WTC11 (cell line): ENCODE measurements around the gene PMFBP1.

ENCODE experiments used
- CTCF ChIP-seq: fragments of 200-600 bp; IDR thresholded peaks from 2 replicates; pipeline ENCODE4 v1.8.0; 2022; ENCODE audit warnings: antibody characterized with exemption
- GABPB1 ChIP-seq: sonication (generic); formaldehyde crosslinking; IDR thresholded peaks from 2 replicates; pipeline ENCODE4 v1.8.1; 2023; ENCODE audit warnings: mild to moderate bottlenecking, missing genetic modification reagents
- NR1H2 ChIP-seq: sonication (generic); formaldehyde crosslinking; IDR thresholded peaks from 2 replicates; pipeline ENCODE4 v1.9.0; 2021; ENCODE audit warnings: mild to moderate bottlenecking, moderate library complexity, missing genetic modification reagents
- ZBTB21 ChIP-seq: sonication (generic); formaldehyde crosslinking; IDR thresholded peaks from 2 replicates; pipeline ENCODE4 v1.8.1; 2023; ENCODE audit warnings: mild to moderate bottlenecking, missing genetic modification reagents, borderline replicate concordance
- TF ChIP-seq, protein P1 (sequence below): sonication (generic); formaldehyde crosslinking; IDR thresholded peaks from 2 replicates; pipeline ENCODE4 v1.8.0; 2022; ENCODE audit warnings: mild to moderate bottlenecking, missing genetic modification reagents
- TF ChIP-seq, protein P2 (sequence below): fragments of 250-450 bp; sonication (Bioruptor Pico); IDR thresholded peaks from 2 replicates; pipeline ENCODE4 v2.1.2; 2022; ENCODE audit warnings: mild to moderate bottlenecking, moderate library complexity

DNA sequence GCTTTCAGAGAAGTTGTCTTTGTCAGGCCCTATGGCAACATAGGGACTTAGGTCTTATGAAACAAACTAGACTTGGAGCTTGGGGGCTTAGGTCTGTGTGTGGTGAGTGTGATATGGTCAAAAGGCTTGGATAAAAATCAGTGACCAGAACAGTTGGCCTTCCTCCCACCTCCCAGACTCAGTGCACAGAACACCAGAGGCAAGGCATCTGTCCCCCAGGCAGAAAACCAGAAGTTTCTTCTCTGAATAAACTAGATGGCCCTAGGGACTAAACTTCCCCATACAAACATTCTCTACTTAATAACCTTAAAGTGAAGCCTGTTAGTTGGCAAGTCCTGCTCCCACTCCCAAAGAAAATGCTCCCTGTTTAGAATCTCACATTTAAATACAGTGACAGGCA, 39.2 kb upstream of the PMFBP1 start:
- TF ChIP-seq, protein P1, sequence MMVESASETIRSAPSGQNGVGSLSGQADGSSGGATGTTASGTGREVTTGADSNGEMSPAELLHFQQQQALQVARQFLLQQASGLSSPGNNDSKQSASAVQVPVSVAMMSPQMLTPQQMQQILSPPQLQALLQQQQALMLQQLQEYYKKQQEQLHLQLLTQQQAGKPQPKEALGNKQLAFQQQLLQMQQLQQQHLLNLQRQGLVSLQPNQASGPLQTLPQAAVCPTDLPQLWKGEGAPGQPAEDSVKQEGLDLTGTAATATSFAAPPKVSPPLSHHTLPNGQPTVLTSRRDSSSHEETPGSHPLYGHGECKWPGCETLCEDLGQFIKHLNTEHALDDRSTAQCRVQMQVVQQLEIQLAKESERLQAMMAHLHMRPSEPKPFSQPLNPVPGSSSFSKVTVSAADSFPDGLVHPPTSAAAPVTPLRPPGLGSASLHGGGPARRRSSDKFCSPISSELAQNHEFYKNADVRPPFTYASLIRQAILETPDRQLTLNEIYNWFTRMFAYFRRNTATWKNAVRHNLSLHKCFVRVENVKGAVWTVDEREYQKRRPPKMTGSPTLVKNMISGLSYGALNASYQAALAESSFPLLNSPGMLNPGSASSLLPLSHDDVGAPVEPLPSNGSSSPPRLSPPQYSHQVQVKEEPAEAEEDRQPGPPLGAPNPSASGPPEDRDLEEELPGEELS (CRISPR knock-in tag): no peak
- TF ChIP-seq CTCF (no peak), GABPB1 (CRISPR knock-in tag) (no peak), NR1H2 (CRISPR knock-in tag) (no peak), ZBTB21 (CRISPR knock-in tag) (no peak)
- TF ChIP-seq, protein P2, sequence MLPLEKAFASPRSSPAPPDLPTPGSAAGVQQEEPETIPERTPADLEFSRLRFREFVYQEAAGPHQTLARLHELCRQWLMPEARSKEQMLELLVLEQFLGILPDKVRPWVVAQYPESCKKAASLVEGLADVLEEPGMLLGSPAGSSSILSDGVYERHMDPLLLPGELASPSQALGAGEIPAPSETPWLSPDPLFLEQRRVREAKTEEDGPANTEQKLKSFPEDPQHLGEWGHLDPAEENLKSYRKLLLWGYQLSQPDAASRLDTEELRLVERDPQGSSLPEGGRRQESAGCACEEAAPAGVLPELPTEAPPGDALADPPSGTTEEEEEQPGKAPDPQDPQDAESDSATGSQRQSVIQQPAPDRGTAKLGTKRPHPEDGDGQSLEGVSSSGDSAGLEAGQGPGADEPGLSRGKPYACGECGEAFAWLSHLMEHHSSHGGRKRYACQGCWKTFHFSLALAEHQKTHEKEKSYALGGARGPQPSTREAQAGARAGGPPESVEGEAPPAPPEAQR: no peak
